OCI-LY7 (cell line): ENCODE measurements around the gene TUBE1. TPM values are rescaled to one million over a fixed set of nuclear protein-coding genes. Genes with fewer than 3 reads are reported as not detected.

Experiments
- BruUV-seq: library from RNA; stranded (reverse); fragments of 400-500 nt; replicated peaks from 2 replicates; lab custom pipeline; 2021; lab: Mats Ljungman, UMichigan
- CTCF ChIA-PET: fragments of 300-600 bp; sonication (Branson Sonifier 250); formaldehyde crosslinking; loops from one replicate; lab custom pipeline; 2022; ENCODE audit warnings: antibody characterized with exemption; ENCODE audit not compliant: unreplicated experiment; lab: Charles Lee
- POLR2A ChIA-PET: fragments of 300-600 bp; sonication (Branson Sonifier 250); formaldehyde crosslinking; loops from one replicate; lab custom pipeline; 2022; ENCODE audit warnings: antibody characterized with exemption; lab: Charles Lee
- DNase-seq: peaks from one replicate; pipeline ENCODE4 v3.0.0-alpha.2; 2015; ENCODE audit warnings: low spot score
- H2AFZ ChIP-seq: fragments of 200-600 bp; sonication (generic), shearing (Covaris generic); 2 replicates; pipeline ENCODE4 v1.6.1; 2014; ENCODE audit warnings: mild to moderate bottlenecking, antibody characterized with exemption, low read length, moderate library complexity
- H3K27ac ChIP-seq: fragments of 200-600 bp; sonication (generic); 2 replicates; pipeline ENCODE4 v1.5.1; 2014; ENCODE audit warnings: mixed run types, low read depth, mild to moderate bottlenecking, moderate library complexity, low read length, inconsistent platforms; ENCODE audit not compliant: poor library complexity, severe bottlenecking
- H3K36me3 ChIP-seq: fragments of 200-600 bp; sonication (generic); 2 replicates; pipeline ENCODE4 v1.6.1; 2014; ENCODE audit warnings: mild to moderate bottlenecking, antibody characterized with exemption, low read length, moderate library complexity, mixed read lengths; ENCODE audit not compliant: insufficient read depth
- H3K4me1 ChIP-seq: fragments of 200-600 bp; sonication (generic); 2 replicates; pipeline ENCODE4 v1.5.1; 2014; ENCODE audit warnings: mild to moderate bottlenecking, low read length; ENCODE audit not compliant: insufficient read depth, poor library complexity, severe bottlenecking
- H3K4me2 ChIP-seq: fragments of 200-600 bp; sonication (generic); 2 replicates; pipeline ENCODE4 v1.6.1; 2014; ENCODE audit warnings: mild to moderate bottlenecking, low read length
- H3K4me3 ChIP-seq: fragments of 200-600 bp; sonication (generic); 2 replicates; pipeline ENCODE4 v1.5.1; 2014; ENCODE audit warnings: mild to moderate bottlenecking, low read depth, low read length; ENCODE audit not compliant: poor library complexity, severe bottlenecking
- H3K79me2 ChIP-seq: fragments of 200-600 bp; sonication (generic); 2 replicates; pipeline ENCODE4 v1.6.1; 2016; ENCODE audit warnings: low read depth, mild to moderate bottlenecking, low read length, moderate library complexity, mixed read lengths; ENCODE audit not compliant: insufficient read depth
- H3K9me2 ChIP-seq: fragments of 200-600 bp; sonication (generic); 2 replicates; pipeline ENCODE4 v1.6.1; 2016; ENCODE audit warnings: mild to moderate bottlenecking, low read length, mixed read lengths; ENCODE audit not compliant: insufficient read depth
- H3K9me3 ChIP-seq: fragments of 200-600 bp; sonication (generic); 2 replicates; pipeline ENCODE4 v1.6.1; 2014; ENCODE audit warnings: mild to moderate bottlenecking, mixed run types, low read length, mixed read lengths
- H4K20me1 ChIP-seq: fragments of 200-600 bp; sonication (generic); 2 replicates; pipeline ENCODE4 v1.6.1; 2014; ENCODE audit warnings: mild to moderate bottlenecking, antibody characterized with exemption, low read length, moderate library complexity, mixed read lengths; ENCODE audit not compliant: insufficient read depth
- CTCF ChIP-seq: fragments of 200-600 bp; sonication (generic); conservative IDR thresholded peaks from 2 replicates; pipeline ENCODE4 v1.5.1; 2014; ENCODE audit warnings: mild to moderate bottlenecking, antibody characterized with exemption, low read length, moderate library complexity, mixed read lengths
- EZH2phosphoT487 ChIP-seq: fragments of 200-600 bp; sonication (generic); IDR thresholded peaks from 2 replicates; pipeline ENCODE4 v1.6.1; 2018; ENCODE audit warnings: low read depth, borderline replicate concordance, mild to moderate bottlenecking, mixed run types, antibody characterized with exemption, low read length, moderate library complexity, mixed read lengths
- intact Hi-C: fragments of 100-400 bp; cut with micrococcal nuclease; formaldehyde crosslinking; loops from one replicate; pipeline ENCODE4 v1.10.0; 2022; ENCODE audit not compliant: unreplicated experiment
- total RNA-seq, 2 experiments: library from RNA; depleted of rRNA in 1 of 2; stranded (reverse); fragments of >200 nt in 1 of 2; shearing (Covaris generic) in 1 of 2; gene quantifications; 2 replicates each; pipeline ENCODE4 v1.2.3, GENCODE V29; 2014 to 2022

Gene TUBE1
- total RNA-seq, 2 experiments from 2014 or later = 27.9 to 32.6 TPM

GRCh38 chr6:112030206-112030960, 56.9 kb downstream of the TUBE1 start:
- Histone ChIP-seq H4K20me1 (no peaks in the 10 kb centered on the region), H3K27ac (no peak overlapping the region), H3K9me2 (no peaks in the 10 kb centered on the region), H3K4me2 (no peak overlapping the region), H3K79me2 (no peaks in the 10 kb centered on the region), H3K4me3 (no peak overlapping the region), H3K4me1 (peaks cover 7% of the 10 kb centered on the region), H3K9me3 (no peaks in the 10 kb centered on the region), H3K36me3 (no peaks in the 10 kb centered on the region), H2AFZ (no peak overlapping the region)
- BruUV-seq = no TSS peak
- intact Hi-C loops = no loop called here
- TF ChIP-seq CTCF = no peak
- no peak for TF ChIP-seq EZH2phosphoT487
- ChIA-PET CTCF (no interaction called here), POLR2A (no interaction called here)
- no peak for DNase-seq

- CTCF ChIA-PET = interaction anchor here (0.5 kb wide), 1 partner anchor 463 kb away, joined by 3 read pairs; no protein-coding TSS in a partner anchor
- Histone ChIP-seq H3K9me3 (no peaks in the 10 kb centered on the region), H3K4me3 (no peak overlapping the region), H4K20me1 (no peaks in the 10 kb centered on the region), H3K36me3 (no peaks in the 10 kb centered on the region), H3K4me2 (no peak overlapping the region), H3K9me2 (no peaks in the 10 kb centered on the region), H3K4me1 (peaks cover 7% of the 10 kb centered on the region), H3K79me2 (no peaks in the 10 kb centered on the region), H3K27ac (no peak overlapping the region), H2AFZ (peak overlapping the region; percentile 48; the same call in 1 of the 2 replicates)
- POLR2A ChIA-PET = interaction anchor here (1.2 kb wide), 1 partner anchor 11 kb away, joined by 3 read pairs; no protein-coding TSS in a partner anchor
- intact Hi-C loops = no loop called here
- BruUV-seq = no TSS peak
- TF ChIP-seq CTCF (peak; percentile 93), EZH2phosphoT487 (no peak)
- peak; percentile 74 for DNase-seq
These were observed 58.0 kb downstream of the TUBE1 start for GRCh38 chr6:112029045-112029822.
